Activated B cell treated with CpG ODN at 0.5 μM for 24 hours (primary cell): ENCODE measurements around the gene EFCAB7. TPM values are rescaled to one million over a fixed set of nuclear protein-coding genes. Genes with fewer than 3 reads are reported as not detected.
A peak's percentile ranks its signal among the peaks of the same experiment; 100 is the strongest.

Experiments used
- ATAC-seq: fragments of 200-7000 bp; cut with Tn5 transposase; one replicate; pipeline ENCODE4 v1.10.0; 2021; ENCODE audit warnings: low read depth, mild to moderate bottlenecking, moderate library complexity
- CTCF ChIA-PET: fragments of 350-600 bp; sonication (Branson Sonifier 250); formaldehyde crosslinking; loops from one replicate; lab custom pipeline; 2021; ENCODE audit warnings: antibody characterized with exemption; lab: Charles Lee
- POLR2A ChIA-PET: fragments of 350-600 bp; sonication (Branson Sonifier 250); formaldehyde crosslinking; loops from one replicate; lab custom pipeline; 2021; ENCODE audit warnings: antibody characterized with exemption; lab: Charles Lee
- DNase-seq: peaks from one replicate; pipeline ENCODE4 v3.0.0; 2022
- H3K27ac Mint-ChIP-seq: one replicate; pipeline ENCODE4 v1.8.0; 2020; ENCODE audit warnings: mixed read lengths
- H3K27me3 Mint-ChIP-seq: one replicate; pipeline ENCODE4 v1.8.0; 2021; ENCODE audit warnings: mixed read lengths
- H3K36me3 Mint-ChIP-seq: one replicate; pipeline ENCODE4 v1.8.0; 2021; ENCODE audit warnings: low read depth, mixed read lengths
- H3K4me1 Mint-ChIP-seq: one replicate; pipeline ENCODE4 v1.8.0; 2021; ENCODE audit warnings: mixed read lengths
- H3K4me3 Mint-ChIP-seq: one replicate; pipeline ENCODE4 v1.8.0; 2020; ENCODE audit warnings: mild to moderate bottlenecking, mixed read lengths
- H3K9me3 Mint-ChIP-seq: one replicate; pipeline ENCODE4 v1.8.0; 2020; ENCODE audit warnings: mixed read lengths
- intact Hi-C: fragments of 100-400 bp; cut with micrococcal nuclease; formaldehyde crosslinking; loops from one replicate; pipeline ENCODE4 v1.15.1; 2024
- total RNA-seq: library from RNA; stranded (reverse); gene quantifications from 2 replicates; pipeline ENCODE4 v1.2.3, GENCODE V29; 2022
- TF ChIP-seq, protein P1 (sequence below): fragments of 200-600 bp; IDR thresholded peaks from one replicate; pipeline ENCODE4 v1.8.0; 2022; ENCODE audit warnings: antibody characterized with exemption, mild to moderate bottlenecking

EFCAB7 gene
- total RNA-seq, 1 donor from 2014 or later, result 7.5 TPM

GRCh38 chr1:63509718-63510117 is 13.6 kb upstream of the EFCAB7 start:
- H3K9me3 Mint-ChIP-seq, result no peaks in the 10 kb centered on the region
- H3K27ac Mint-ChIP-seq, result no peak overlapping the region
- ChIA-PET CTCF (no interaction called here), POLR2A (no interaction called here)
- no peak for ATAC-seq
- DNase-seq, result no peak
- H3K36me3 Mint-ChIP-seq, result peaks cover 15% of the 10 kb centered on the region
- no peaks in the 10 kb centered on the region for H3K4me1 Mint-ChIP-seq
- intact Hi-C loops, result no loop called here
- no peak overlapping the region for H3K4me3 Mint-ChIP-seq
- no peaks in the 10 kb centered on the region for H3K27me3 Mint-ChIP-seq
- TF ChIP-seq, protein P1, sequence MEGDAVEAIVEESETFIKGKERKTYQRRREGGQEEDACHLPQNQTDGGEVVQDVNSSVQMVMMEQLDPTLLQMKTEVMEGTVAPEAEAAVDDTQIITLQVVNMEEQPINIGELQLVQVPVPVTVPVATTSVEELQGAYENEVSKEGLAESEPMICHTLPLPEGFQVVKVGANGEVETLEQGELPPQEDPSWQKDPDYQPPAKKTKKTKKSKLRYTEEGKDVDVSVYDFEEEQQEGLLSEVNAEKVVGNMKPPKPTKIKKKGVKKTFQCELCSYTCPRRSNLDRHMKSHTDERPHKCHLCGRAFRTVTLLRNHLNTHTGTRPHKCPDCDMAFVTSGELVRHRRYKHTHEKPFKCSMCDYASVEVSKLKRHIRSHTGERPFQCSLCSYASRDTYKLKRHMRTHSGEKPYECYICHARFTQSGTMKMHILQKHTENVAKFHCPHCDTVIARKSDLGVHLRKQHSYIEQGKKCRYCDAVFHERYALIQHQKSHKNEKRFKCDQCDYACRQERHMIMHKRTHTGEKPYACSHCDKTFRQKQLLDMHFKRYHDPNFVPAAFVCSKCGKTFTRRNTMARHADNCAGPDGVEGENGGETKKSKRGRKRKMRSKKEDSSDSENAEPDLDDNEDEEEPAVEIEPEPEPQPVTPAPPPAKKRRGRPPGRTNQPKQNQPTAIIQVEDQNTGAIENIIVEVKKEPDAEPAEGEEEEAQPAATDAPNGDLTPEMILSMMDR, result no peak

- H3K4me3 Mint-ChIP-seq, result no peak overlapping the region
- H3K9me3 Mint-ChIP-seq, result no peaks in the 10 kb centered on the region
- DNase-seq (no peak), ATAC-seq (no peak)
- no peaks in the 10 kb centered on the region for H3K27me3 Mint-ChIP-seq
- peaks cover 3% of the 10 kb centered on the region for H3K36me3 Mint-ChIP-seq
- TF ChIP-seq, protein P1, result no peak
- intact Hi-C loops, result no loop called here
- peaks cover 2% of the 10 kb centered on the region for H3K4me1 Mint-ChIP-seq
- POLR2A ChIA-PET, result no interaction called here
- CTCF ChIA-PET, result no interaction called here
- no peak overlapping the region for H3K27ac Mint-ChIP-seq
These were observed 10.7 kb upstream of the EFCAB7 start for GRCh38 chr1:63512584-63512983.

- ChIA-PET CTCF (no interaction called here), POLR2A (interaction anchor here (0.6 kb wide), 1 partner anchor 24 kb away, joined by 5 read pairs; no protein-coding TSS in a partner anchor)
- TF ChIP-seq, protein P1, result no peak
- no peaks in the 10 kb centered on the region for H3K27me3 Mint-ChIP-seq
- intact Hi-C loops, result no loop called here
- ATAC-seq (no peak), DNase-seq (no peak)
- H3K4me3 Mint-ChIP-seq, result no peak overlapping the region
- H3K27ac Mint-ChIP-seq, result no peak overlapping the region
- no peaks in the 10 kb centered on the region for H3K36me3 Mint-ChIP-seq
- no peaks in the 10 kb centered on the region for H3K9me3 Mint-ChIP-seq
- H3K4me1 Mint-ChIP-seq, result peaks cover 2% of the 10 kb centered on the region
These were observed 6.7 kb upstream of the EFCAB7 start for GRCh38 chr1:63516629-63517028.

DNA sequence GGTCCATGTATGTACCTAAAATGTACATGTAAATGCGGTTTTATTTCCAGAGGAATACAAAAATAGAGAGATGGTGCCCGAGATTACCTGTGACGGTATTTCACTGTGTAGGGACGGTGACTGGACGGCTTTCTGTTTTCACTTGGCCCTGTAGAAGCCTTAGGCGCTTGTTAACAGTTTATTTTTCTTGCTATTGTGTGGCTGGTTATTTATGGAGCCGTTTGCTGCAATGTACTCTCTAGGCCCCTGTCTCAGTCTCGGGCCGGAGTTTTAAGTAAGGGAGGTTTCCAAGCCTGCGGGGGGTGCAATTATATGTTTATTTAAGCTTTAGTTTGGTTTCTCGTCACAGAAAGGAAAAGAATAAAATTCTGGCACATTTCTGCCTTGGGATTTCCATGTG is 413 bp downstream of the EFCAB7 start:
- ATAC-seq (peak; percentile 7), DNase-seq (no peak)
- Mint-ChIP-seq H3K27ac (peak overlapping the region; percentile 98), H3K36me3 (peaks cover 25% of the 10 kb centered on the region), H3K4me3 (peak overlapping the region; percentile 97), H3K9me3 (no peaks in the 10 kb centered on the region), H3K27me3 (no peaks in the 10 kb centered on the region), H3K4me1 (peaks cover 22% of the 10 kb centered on the region)
- intact Hi-C loops, result loop anchor here (1.0 to 10.0 kb wide), 9 partner anchors 71 to 1897 kb away; partner anchors contain the start of genes ALG6, ATG4C, DOCK7 and FOXD3
- TF ChIP-seq, protein P1, result no peak
- ChIA-PET POLR2A (interaction anchor here (0.6 to 1.1 kb wide), 3 partner anchors 14 to 1543 kb away, joined by 3 to 4 read pairs (median 3); no protein-coding TSS in a partner anchor), CTCF (no interaction called here)

GRCh38 chr1:63524201-63524600 is 876 bp downstream of the EFCAB7 start:
- no peak for ATAC-seq
- Mint-ChIP-seq H3K27me3 (no peaks in the 10 kb centered on the region), H3K36me3 (peaks cover 25% of the 10 kb centered on the region), H3K27ac (peak overlapping the region; percentile 98), H3K4me3 (peak overlapping the region; percentile 97), H3K9me3 (no peaks in the 10 kb centered on the region), H3K4me1 (peaks cover 22% of the 10 kb centered on the region)
- intact Hi-C loops, result loop anchor here (5.0 to 10.0 kb wide), 4 partner anchors 202 to 839 kb away; partner anchors contain the start of genes ATG4C, DOCK7 and FOXD3
- POLR2A ChIA-PET, result interaction anchor here (1.1 kb wide), 1 partner anchor 1088 kb away, joined by 4 read pairs; no protein-coding TSS in a partner anchor
- TF ChIP-seq, protein P1, result no peak
- DNase-seq, result no peak
- CTCF ChIA-PET, result no interaction called here
